Renal pelvis (tissue), 4 donors: ENCODE results near the gene SNX8. TPM values are rescaled to one million over a fixed set of nuclear protein-coding genes. Genes with fewer than 3 reads are reported as not detected.
A peak's percentile ranks its signal among the peaks of the same experiment; 100 is the strongest.

Source experiments
- DNase-seq: peaks from one replicate; pipeline ENCODE4 v3.0.0-alpha.2; 2013
- polyA plus RNA-seq, 3 donors: library from polyadenylated mRNA; unstranded; fragments of 120-200 nt; gene quantifications; one replicate each; pipeline ENCODE4 v1.2.1, GENCODE V29; 2013; ENCODE audit not compliant: insufficient read length in 3 of 3

SNX8 gene
- polyA plus RNA-seq, 3 donors: 40.7 to 46.2 (median 44.3) TPM

DNA sequence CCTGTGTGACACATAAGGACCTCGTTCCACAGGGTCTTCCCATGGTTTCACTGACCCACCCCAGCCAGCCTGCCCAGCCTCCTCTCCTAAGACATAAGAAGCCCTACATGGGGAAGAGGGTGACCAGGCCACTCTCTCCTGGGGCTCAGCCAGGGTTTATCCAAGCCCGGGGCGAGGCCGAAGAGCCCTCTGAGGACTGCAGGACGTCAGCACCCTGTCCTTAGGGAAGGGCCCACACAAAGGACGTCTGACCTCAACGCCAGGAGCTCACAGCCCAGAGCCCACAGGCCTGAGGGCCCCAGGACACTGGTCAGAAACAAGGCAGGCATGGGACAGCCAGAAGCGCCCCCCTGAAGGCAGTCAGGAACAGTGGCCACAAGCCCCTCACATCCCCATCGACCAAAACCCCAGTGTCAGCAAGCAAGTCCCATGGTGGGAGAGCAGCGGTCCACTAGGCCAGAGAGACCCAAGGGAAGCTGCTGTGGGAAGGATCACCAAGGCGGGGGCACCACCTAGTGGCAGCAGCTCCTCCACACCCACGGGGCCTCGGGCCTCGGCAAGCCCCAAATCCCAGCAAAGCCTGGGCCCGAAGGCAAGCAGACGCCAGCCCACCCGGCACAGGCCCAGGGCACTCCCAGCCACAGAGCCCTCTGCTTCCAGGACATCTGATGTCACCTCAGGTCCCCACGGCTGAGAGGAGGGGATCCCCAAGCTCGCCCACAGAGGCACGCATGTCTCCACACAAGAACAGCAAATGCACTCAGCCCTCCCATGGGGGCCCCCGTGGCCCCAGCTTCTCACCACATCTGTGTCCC is 104.9 kb downstream of the SNX8 start:
- DNase-seq: peak; percentile 72

DNA sequence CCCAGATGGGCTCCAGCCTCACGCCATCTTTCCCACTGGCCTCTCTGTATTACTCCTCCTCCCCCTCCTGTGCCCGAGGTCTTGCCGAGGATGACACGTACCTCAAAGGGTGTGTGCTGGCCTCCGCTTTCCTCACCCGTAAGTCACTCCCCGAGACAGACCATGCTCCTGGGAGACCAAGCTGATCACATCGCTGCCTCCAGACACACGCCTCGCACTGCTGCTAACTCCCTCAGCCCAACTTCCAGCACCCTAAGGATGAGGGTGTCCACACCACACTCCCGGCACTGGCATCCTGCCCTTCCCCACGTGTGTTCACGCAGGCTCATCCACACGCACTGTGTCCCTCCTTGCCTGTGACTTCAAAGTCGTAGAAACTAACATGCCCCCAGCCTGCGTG is 105.5 kb downstream of the SNX8 start:
- no peak for DNase-seq

DNA sequence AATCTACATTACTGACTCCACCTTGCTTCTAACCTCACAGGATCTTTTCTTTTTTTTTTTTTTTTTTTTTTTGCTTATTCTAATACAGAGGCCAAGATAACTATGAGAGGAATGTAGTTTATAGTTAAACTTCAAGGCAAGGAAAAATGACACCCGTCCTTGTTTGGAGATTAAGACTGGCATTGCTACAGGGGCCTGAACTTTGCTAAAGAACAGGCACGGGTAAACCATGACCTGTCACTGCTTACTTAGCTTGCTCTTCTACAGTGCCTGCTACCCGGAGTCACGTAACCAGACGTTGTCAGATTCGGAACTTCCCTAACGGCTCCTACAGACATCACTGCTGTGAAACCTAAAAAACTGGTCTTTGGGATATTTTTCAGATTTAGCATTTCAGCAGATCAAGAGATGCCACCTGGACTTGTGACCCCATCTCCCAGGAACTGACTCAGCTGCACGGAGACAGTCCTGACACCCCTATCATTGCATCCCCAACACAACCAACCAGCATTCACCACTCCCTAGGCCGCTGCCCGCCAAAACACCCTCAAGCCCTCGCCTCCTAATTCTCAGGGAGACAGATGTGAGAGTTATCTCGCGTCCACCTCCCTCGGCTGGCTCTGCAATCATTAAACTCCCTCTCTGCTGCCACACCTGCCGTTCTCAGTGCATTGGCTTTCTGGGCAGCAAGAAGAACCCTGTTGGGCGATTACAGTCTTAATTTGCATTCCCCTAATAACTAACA is 109.0 kb downstream of the SNX8 start:
- DNase-seq: no peak

DNA sequence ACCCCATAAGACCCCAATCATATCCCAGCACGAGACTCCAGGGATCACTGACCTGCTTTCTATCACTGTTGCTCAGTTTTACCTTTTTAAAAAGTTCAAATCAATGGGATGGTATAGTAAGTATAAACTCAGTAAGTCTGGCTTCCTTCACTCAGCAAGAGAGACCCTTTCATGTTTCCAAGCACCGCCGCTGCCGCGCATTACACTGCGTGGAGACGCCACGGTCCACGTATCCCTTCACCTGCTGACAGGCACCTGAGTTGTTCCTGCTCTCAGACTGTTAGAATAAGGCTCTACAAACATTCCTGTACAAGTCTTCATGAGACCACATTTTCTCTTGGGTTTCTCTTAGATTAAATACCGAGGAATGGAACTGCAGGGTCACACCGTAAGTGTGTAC is 109.8 kb downstream of the SNX8 start:
- no peak for DNase-seq

DNA sequence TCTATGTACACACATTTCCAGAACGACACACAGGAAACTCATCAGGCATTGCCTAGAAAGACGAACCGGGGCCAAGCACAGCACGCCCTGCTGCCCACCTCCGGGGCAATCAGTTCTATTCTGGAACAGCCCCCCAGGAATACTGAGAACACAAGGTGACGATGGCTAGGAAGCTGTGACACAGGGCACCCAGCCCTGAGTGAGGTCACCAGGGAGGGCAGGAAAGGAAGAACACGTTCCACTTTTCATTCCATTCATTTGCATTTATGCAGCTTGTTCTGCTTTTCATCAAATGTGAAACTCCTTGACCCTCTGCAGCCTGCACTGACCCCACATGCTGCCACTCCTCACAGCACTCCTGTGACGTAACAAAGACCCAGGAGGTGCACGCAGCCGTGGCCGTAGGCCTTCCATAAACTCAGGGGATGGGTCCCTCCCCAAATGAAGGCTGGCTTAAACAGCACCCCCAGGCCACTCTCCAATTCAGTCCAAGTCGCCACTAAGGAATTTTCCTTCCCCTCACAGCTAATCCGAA is 110.4 kb downstream of the SNX8 start:
- DNase-seq: no peak

DNA sequence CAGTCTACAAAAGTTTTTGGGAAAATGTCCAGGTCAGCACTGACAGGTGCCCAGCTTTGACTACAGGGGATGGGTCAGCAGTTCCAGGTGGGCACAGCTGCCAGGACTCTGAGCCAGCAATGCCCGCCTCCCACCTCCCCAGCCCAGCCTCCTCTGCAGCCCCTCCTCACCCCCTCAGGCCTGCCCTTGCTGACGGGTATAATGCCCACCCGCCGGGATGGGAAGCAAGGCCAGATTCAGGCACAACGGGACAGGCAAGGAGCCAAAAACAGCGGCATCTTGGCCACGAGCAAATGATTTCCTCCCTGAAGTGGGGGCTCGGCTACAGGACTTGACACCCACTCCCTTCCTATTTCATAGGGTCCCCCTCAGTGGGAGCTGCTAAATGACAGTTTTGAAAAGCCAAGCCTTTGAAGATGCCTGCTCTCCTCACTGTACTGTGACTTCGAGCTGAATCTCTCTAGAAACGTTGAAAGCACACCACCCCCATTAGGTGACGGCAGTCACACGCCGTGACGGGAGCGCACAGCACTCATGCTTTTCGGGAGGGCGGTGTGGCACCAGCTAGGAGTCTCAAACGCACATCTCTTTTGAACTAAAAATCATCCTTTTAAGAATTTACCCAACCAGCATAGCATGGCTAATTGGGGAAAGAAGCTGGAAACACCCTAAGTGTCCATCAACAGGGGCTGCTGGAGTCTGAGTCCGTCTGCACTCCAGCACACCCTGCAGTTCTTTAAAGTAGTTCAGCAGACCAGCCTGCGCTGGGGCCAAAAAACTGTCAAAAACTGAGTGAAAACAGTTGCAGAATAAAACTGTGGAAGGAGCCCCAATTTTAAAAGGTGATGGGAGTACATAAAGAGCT is 111.1 kb downstream of the SNX8 start:
- DNase-seq: no peak

DNA sequence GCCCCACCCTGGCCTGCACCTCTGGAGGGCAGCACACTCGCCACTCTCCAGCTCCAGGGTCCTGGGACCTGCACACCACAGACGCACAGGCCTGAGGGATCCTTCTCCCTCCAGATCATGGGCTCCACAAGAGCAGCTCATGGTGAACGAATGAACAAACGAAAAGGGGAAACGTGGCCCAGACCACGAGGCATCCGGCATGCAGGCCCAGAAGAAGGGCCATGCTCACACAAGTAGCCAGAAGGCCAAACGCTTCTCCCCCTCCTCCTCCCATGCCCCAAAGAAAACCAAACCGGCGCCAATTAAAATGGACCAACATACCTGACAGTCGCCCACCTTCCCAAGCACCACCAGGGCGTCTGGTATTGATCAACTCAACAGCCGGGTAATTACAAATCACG is 111.9 kb downstream of the SNX8 start:
- DNase-seq: no peak

Other genes starting within 250 kb of the SNX8 start
- gene MAD1L1, start 81.5 kb downstream of the SNX8 start, polyA plus RNA-seq: 10 to 100 TPM; 27.0 to 27.6 (median 27.3) TPM
- gene MRM2, start 72.2 kb downstream of the SNX8 start, polyA plus RNA-seq: 10 to 100 TPM; 37.9 to 39.6 (median 39.0) TPM
- 10 to 100 TPM; 24.0 to 26.9 (median 25.4) TPM for gene NUDT1, start 72.2 kb downstream of the SNX8 start, polyA plus RNA-seq
- 100 to 1,000 TPM; 147 to 174 (median 155) TPM for gene EIF3B, start 40.4 kb upstream of the SNX8 start, polyA plus RNA-seq
- 10 to 100 TPM; 13.0 to 15.4 (median 14.0) TPM for gene CHST12, start 89.2 kb upstream of the SNX8 start, polyA plus RNA-seq
- under 1 TPM in 2 of 3 donors, not detected in 1; 0.31 to 0.36 TPM for gene GRIFIN, start 162.0 kb upstream of the SNX8 start, polyA plus RNA-seq
- 10 to 100 TPM; 37.7 to 40.2 (median 40.0) TPM for gene LFNG, start 205.3 kb upstream of the SNX8 start, polyA plus RNA-seq
- 10 to 100 TPM; 30.2 to 42.4 (median 40.8) TPM for gene BRAT1, start 241.1 kb upstream of the SNX8 start, polyA plus RNA-seq
- 10 to 100 TPM; 22.3 to 28.8 (median 26.4) TPM for gene IQCE, start 244.5 kb upstream of the SNX8 start, polyA plus RNA-seq